22Rv1 (cell line): ENCODE data around the gene CCDC187.

ENCODE experiments used
- H3K27ac ChIP-seq: fragments of 450-650 bp; 2 replicates; pipeline ENCODE4 v1.5.1; 2017
- CTCF ChIP-seq: fragments of 450-650 bp; IDR thresholded peaks from 2 replicates; pipeline ENCODE4 v1.5.1; 2017; ENCODE audit warnings: mild to moderate bottlenecking
- ZFX ChIP-seq: fragments of 450-650 bp; IDR thresholded peaks from 2 replicates; pipeline ENCODE4 v1.6.1; 2017; ENCODE audit warnings: antibody characterized with exemption, borderline replicate concordance

CCDC187 gene

GRCh38 chr9:136299116-136299515 is 4.8 kb downstream of the CCDC187 start:
- no peak overlapping the region for H3K27ac ChIP-seq
- TF ChIP-seq ZFX (no peak), CTCF (no peak)

DNA sequence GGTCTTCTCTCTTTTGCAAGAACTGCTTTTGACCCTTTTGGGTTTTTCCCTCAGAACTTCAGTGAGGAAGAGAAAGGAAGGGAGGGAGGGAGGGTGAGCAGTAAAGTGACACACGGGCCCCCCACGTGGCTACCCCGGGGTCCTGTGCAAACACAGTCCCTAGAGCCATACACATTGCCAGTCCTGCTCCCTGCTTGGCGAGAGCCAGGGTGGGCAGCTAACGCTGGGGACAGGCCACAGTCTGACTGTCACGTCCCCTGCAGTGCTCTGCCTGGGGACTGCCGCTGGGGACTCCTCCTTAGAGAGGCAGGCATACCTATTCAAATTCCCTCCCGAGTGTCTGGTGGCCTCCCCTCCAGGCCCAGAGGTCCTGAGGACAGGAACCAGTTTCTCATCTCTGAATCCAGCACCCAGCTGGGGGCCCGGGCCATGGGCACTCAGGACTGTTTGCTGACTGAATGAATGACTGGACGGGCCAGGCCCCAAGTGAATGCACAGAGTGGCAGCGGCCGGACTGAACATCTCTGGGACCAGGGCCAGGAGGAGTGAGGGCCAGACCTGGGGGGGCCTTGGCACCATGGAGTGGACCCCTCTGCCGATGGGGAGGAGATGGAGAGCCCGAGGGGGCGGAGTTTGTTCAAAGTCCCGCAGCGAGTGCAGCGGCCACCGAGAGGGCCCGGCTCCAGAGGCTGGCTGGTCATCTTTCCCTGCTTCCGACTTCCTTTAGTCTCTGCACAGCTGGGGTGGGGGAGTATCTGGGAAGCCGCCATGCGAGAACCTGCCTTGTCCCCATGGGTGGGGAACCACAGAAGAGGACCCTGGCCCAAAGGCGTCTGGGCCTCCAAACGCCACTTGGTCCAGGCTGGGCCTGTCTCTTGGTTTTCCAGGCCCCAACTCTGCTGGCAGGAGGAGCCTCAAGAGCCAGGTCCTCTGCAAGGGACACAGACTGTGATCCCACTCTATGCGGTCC is 5.8 kb downstream of the CCDC187 start:
- TF ChIP-seq ZFX (no peak), CTCF (no peak)
- no peak overlapping the region for H3K27ac ChIP-seq

- H3K27ac ChIP-seq, result no peak overlapping the region
- peak; percentile 16; the same call in 1 of the 2 replicates for TF ChIP-seq CTCF
- TF ChIP-seq ZFX, result no peak
Measured at GRCh38 chr9:136297016-136297691, 6.7 kb downstream of the CCDC187 start.

DNA sequence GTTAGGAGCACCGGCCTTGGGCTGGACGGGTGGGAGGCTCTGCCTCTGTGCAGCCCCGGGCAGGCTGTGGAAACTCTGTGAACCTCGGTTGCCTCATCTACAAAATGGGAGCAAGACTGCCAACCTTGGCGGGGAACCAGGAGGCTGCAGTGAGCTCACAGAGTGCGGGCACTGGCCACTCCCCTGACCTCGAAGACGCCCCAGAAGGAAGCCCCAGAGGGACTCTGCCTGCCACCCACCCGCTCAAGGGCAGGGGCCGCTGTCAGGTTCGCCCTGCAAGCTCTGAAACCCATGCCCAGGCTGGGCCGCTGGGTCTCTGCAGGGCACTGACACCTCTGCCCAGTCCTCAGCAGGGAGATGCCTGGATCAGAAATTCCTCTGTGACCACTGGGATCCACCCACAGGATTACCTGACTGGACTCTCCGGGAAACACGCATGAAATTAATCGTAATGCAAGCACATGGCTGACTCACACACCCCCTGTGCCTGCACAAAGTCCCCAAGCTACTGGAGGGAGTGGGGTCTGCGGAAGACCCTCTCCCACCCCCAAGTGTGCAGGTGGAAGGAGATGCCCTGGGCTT is 7.4 kb downstream of the CCDC187 start:
- TF ChIP-seq CTCF (no peak), ZFX (no peak)

DNA sequence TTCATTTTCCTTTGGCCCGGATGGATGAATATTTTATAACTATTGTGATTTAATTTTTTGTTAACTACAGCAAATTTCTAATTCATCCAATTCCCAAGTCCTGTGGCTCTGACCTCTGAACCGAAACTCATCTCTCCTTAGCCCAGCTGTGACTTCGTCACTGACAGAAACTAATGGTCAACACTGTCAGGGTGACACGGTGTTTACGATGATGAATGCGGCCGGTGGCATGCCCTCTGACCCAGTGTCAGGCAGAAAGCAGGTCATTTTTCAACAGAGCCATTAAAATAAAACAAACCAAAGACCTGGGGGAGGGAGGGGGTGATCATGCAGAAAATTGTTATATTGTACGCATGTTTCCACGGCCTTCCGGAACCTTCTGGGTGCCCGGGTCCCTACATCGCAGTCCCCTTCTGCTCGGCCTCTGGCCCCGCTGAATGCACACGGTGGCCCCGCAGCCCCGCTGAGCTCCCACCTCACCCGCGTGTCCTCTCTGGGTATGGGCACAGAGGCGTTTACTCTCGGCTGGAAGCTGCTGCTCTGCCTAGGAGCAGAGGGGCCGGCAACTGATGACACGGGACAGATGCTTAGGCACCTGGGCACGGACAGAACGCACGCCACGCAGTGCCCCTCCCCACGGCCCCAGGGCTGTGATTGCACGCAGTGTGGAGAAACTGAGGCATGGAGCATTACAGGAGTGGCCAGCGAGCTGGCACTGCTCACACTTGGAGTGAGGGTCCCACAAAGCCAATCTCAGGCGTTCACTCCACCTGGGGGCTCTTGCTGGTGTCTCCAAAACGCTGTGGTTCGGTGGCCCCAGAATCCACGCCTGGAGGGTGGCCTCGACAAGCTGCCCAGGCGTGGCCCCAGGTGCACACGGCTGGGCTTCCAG is 8.1 kb downstream of the CCDC187 start:
- TF ChIP-seq ZFX (no peak), CTCF (no peak)
- no peak overlapping the region for H3K27ac ChIP-seq

More for the DNA sequence above, 7.4 kb downstream of the CCDC187 start:
- H3K27ac ChIP-seq, result no peak overlapping the region

DNA sequence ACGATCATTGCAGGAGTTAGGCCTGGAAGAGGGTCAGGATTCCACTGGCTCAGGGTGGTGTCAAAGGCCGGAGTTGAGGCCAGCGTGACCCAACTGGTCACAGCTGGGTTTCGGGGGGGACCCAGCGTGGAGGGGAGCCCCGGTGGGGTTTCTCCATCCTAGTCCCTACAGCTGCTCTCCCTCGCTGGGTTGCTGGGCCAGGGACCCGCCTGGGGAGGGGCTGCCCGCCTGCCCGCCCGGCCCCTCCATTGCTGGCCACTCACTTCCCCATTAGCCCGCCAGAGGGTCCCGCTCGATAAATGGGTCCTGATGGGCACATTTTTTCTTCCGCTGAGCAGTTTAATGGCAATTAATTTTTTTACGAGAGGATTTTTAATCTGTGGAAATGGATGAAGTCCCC is 8.8 kb downstream of the CCDC187 start:
- H3K27ac ChIP-seq, result no peak overlapping the region
- no peak for TF ChIP-seq ZFX
- no peak for TF ChIP-seq CTCF
